Stimulated activated CD4-positive, alpha-beta T cell treated with anti-CD3 and anti-CD28 coated beads, Interleukin-1b, Interleukin-23, amount 100 ng/mL, for 4 hours (primary cell): ENCODE results near the gene PTPRN2.
"Not testable (repeated sequence)": the region's sequence is repeated elsewhere in the genome, so short reads cannot be mapped to it uniquely, and the experiment has no call there.

Experiments used
- DNase-seq, 2 donors: peaks; one replicate each; pipeline ENCODE4 v3.0.0-alpha.2; 2020; ENCODE audit warnings: low read depth in 2 of 2

PTPRN2 gene

DNA sequence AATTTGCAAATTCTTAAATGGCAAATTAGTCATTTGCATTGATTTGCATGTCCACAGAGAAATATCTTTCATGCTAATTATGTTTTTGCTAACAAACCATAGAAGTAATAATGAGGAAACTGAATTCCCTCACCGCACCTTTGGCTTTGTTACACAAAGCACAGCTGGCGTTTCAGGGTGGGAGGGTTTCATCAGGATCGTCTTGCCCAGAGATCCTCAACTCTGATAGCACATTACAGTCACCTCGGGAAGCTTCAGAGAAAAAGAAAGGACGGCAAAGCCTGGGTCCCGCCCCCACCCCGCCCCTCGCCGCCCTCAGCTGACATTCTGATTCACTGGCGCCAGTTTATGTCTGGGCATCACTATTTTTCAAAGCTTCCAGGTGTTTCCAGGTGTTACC, 119.4 kb downstream of the PTPRN2 start:
- no peak for DNase-seq

DNA sequence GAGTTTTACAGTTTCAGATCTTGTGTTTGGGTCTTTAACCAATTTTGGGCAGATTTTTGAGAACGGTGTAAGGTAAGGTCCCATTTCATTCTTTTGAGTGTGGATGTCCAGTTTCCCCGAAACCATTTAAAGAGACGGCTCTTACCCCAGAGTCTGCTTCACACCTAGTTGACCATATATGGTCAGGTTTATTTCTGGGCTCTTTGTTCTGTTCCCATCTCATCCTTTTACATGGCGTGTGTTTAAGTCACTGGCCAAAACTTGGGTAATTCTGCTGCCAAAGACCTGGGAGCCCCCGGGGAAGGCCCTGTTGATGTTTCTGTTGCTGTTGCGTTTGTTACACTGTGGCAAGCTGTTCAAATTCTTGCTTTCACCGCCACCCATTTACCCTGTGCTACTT, 120.1 kb downstream of the PTPRN2 start:
- no peak for DNase-seq

- DNase-seq: no peak
These were observed 124.3 kb downstream of the PTPRN2 start for GRCh38 chr7:158463317-158463716.

DNA sequence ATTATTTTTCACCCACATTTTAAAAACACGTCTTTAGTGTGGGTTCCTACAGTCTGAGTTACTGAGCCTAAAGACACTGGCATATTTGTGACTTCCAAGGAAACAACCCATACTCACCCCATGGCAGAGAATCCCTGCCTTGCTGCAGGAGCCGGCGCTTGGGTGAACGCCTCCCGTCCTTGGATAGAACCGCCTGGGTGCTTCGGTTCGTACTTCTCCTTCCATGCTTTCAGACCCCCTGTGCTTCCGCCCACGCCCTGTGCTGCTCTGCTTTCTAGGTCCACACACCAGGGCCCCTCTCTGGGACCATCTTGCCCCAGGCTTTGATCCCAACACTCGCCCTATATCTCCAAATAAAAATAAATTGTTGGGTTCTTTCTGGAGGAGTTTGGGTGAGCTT, 125.8 kb downstream of the PTPRN2 start:
- no peak for DNase-seq

- no peak for DNase-seq
These were observed 127.0 kb downstream of the PTPRN2 start for GRCh38 chr7:158460665-158461064.

DNA sequence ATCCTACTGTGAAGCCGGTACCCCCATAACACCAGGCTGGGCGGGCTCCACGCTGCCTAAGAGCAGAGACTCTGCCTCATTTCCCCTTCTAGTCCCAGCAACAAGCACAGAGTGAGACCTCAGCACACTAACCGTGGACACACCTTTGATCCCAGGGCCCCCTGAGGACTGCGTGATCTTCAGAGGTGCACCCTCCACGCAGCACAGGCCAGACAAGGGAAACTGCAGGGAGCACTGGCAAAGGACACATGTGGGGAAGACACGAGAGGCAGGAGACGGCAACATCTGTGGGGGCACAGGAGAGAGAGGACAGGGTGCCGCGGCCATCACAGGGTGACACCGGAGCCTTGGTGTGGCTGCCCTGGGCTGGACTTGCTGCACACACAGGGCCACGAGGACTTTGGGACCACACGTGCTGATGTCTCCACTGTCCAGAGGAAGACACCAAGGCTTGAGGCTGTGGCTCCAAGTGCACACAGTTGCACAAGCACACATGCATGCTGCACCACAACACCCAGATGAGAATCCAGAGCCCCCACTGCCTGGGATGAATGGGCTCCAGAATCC, 128.8 kb downstream of the PTPRN2 start:
- DNase-seq: no peak

DNA sequence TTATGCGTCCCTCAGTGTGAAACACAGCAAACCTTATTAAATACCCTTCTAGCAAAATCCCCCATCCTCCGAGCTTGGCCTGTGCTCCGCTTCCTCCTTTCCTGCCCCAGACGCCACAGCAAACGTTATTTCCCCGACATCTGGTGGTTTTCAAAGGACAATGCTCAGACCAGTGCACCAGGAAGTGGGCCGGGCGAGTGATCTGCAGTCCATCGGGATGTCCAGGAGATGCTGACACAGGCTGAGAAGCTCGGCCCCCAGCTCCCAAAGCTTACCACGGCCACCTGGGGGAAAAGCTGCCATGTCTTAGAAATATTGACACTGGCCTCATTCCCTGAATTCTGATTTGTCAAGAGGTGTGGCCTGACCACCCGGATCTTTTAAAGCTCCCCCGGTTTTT, 129.5 kb downstream of the PTPRN2 start:
- DNase-seq: no peak

DNA sequence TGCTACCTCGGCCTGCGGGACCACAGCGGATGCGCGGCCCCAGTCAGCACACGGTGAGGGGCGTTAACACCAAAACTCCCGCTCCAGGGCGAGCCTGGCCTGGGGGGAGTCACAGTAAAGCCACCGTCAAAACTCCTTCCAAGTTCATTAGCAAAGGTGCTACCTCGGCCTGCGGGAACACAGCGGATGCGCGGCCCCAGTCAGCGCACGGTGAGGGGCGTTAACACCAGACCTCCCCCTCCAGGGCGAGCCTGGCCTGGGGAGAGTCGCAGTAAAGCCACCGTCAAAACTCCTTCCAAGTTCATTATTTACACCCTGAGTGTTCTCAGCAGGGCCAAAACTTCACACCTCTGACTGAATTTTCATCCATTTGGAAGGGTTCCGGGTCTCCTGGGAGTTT, 130.0 kb downstream of the PTPRN2 start:
- DNase-seq: not testable (repeated sequence)

- no peak for DNase-seq
These were observed 133.0 kb downstream of the PTPRN2 start for GRCh38 chr7:158454631-158455030.

DNA sequence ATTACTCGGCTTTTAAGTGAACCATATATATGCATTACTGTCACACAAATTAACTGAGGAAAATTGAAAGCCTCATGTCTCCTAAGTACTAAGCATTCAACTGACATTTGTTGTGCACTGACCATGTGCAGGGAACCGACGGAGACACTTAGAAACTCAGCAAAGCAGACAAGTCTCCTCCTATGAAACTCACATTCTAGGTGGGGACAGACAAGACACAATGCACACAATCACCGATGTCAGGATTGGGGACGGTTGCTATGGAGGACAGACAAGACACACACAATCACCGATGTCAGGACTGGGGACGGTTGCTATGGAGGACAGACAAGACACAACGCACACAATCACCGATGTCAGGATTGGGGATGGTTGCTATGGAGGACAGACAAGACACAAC, 134.0 kb downstream of the PTPRN2 start:
- DNase-seq: no peak

GRCh38 chr7:158452331-158452730, 135.3 kb downstream of the PTPRN2 start:
- no peak for DNase-seq

DNA sequence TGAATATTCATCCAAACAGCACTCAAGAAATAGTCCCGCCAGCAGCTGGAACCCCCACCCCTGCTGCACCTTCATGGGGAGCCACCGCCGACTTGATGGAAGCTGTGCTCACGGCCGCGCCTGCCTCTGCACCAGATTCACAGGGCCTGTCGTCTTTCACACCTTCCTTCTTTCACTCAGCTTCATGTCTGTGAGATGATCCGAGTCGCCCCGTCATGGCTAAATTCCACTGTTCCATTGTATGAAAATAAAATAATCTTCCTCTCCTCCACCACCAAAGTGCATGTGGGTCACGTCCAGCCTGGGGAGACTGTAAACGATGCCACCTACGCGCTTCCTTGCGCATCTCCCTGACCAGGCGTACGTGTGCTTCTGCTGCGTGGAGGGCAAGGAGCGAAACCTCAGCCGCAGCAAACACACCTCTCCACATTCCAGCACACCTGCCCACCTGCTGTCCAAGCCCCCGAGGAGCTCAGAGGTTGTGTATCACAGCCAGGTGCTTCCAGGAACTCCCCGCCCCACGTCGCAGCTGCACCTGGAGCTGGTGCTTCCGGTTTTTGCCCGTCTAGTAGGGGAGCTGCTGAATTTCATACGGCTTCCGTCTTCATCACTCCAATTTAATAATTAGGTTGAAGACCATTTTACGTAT, 137.0 kb downstream of the PTPRN2 start:
- DNase-seq: no peak

DNA sequence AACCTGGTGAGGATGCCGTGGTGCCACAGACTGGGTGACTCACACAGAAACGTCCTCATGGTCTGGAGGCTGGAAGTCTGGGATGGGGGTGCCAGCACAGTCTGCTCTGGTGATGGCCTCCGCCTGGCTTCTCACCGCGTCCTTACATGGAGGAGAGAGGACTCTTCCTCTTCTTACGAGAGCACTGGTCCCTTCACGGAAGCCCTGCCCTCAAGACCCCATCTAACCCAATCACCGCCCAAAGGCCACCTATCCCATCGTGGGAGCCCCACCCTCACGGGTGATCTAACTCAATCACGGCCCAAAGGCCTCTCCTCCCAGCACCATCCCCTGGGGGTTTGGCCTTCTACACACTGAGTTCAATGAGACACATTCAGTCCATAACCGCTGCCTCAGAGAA, 137.7 kb downstream of the PTPRN2 start:
- no peak for DNase-seq

DNA sequence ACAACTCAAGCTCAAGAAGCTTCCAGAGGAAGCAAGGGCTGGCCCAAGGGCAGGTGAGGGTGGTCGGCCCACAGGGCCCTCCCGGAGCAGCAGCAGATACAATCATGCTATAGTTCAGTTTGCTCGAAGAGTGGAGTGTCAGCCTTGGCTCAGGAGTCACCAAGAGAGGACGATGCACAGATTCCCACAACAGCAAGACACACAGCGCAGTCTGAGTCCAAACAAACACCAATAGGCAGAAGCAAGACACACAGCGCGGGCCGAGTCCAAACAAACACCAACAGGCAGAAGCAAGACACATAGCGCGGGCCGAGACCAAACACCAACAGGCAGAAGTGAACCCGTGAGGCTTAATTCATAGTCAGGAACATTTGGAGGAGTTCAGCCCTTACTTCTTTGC, 138.4 kb downstream of the PTPRN2 start:
- DNase-seq: no peak

DNA sequence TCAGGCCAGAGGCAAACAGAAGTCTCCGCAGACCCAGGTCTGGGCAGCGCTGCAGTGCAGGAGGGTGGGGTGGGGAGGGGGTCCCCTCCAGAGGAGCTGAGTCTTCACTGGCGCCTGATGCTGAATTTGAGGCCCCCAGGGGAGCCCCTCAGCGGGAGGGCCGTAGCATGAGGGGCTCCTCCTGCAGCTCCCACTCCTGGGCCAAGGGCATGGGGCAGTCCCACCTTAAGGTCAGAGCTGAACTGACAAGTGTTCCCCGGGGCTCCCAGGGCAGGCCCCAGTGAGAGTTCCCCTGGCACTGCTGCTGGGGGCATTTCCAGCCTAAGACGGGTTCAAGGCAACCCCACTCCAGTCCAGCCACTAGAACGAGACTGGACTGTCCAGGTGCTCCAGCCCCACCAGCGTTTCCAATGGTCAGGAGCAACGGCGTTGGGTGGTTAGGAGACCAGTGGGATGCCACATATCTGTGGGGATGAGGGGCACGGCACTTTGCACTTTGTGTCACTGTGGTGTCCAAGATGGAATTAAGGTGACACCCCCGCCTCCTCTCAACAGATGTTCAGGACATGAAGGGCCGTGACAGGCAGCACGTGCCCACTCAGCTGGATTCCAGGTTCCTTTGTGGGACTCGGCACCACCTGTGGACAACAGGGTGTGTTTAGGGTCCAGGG, 139.1 kb downstream of the PTPRN2 start:
- no peak for DNase-seq

- no peak for DNase-seq
These were observed 140.0 kb downstream of the PTPRN2 start for GRCh38 chr7:158447506-158448171.

DNA sequence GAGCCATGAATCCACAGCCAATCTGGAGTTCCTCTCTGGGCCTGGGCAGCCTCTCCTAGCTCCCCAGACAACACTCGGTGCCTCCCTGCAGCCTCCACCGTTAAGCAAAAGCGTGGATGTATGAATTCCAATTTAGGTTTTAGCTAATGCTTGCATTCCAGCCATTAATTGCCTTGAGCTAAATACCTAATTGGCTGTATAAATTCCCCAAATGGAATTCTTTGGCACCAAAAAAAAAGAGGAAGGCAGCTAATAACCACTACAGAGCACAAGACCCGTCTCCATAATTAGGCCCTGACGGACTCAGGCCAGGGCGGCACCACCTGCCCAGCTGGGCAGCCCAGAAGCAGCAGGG, 140.5 kb downstream of the PTPRN2 start:
- no peak for DNase-seq

DNA sequence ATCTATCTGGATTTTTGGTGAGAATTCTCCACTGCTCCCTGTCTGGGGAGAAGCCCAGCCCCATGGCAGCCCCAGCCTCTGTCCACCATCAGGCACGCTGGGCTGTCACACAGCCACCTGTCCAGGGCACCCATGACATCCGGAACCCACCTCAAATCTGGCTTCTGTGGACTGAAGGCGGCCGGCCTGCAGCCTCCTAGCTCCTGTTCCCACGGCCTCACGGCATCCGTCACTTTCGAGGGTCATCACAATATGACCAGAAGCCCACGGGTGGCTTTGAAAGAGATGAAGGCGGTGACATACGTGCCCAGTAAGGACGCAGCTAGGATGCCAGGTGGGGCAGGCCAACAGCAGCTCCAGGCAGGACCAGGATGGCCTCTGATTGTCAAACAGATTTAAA, 140.9 kb downstream of the PTPRN2 start:
- DNase-seq: no peak

DNA sequence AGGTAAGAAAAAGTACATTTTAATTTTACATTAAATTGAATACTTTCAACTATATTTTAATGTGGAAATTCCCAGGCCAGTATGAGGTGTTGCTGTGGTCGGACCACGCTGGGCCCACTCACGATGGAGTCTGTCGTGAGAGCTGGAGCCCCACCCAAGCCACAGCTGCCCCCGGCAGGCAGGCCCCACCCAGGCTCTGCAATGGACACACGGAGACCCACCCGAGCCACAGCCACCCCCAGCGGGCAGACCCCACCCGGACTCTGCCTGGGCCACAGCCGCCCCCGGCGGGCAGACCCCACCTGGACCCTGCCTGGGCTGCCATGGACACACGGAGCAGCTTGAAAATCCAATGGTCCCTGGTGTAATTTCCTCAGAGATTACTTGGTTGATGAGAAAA, 141.3 kb downstream of the PTPRN2 start:
- DNase-seq: no peak

DNA sequence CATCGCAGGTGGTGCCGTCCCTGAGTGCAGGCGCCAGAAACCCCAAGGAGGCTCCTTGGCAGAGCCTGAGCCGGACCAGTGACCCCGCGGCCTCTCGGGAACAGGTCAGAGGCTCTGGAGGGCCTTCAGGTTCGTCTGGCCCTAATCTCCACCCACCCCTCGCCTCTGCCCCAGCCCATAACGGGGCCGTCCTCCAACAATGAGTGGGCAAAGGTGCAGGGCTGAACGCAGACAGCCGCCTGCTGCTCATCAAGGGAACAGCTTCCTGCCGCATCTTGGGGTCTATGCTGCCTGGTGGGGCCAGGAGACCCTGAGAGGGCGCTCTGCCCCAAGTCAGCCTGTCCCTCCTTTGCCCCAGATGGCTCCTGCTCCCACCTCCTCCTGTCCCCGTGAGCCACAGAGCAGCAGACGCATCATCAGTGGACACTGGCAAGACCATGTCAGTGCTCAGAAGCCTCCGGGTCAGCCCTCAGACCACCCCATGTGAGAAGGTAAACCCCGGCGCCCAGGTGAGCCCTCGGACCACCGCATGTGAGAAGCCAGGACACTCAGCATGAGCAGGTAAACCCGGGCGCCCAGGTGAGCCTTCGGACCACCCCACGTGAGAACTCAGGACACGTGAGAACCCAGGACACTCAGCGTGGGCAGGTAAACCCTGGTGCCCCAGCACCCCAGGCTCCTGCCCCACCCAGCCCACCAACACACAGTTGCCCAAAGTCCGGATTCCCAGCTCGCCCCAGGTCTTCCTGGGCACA, 142.0 kb downstream of the PTPRN2 start:
- no peak for DNase-seq

- no peak for DNase-seq
These were observed 142.9 kb downstream of the PTPRN2 start for GRCh38 chr7:158444501-158445420.
